ENCODE data around the gene RAD51B.
A peak's percentile ranks its signal among the peaks of the same experiment; 100 is the strongest.

RAD51B gene

DNA sequence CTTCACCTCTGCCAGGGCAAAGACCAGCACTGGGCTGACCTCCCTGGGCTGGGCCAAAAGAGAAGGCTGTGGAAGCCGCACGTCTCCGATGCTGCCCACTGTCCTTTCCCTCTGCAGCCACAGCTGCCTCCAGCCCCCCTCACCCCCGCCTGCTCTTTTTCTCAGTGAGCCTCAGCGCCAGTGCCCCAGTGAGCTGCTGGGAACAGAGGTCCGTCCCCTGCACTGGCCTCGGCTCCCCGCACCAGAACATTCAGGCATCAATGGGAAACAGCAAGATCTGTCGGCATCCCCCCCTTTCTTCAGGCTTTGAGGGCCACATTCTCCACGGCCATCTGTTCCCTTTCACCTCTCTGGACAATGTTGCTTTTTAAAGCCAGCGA, 575.2 kb downstream of the RAD51B start:
- no peak for DNase-seq (ENCODE audit: low read depth)
- H3K4me3 ChIP-seq (ENCODE audit: low read length): no peak overlapping the region
- peak overlapping the region; percentile 39 for H3K9ac ChIP-seq (ENCODE audit: low read length)
- no peaks in the 10 kb centered on the region for H3K27me3 ChIP-seq (replicated peaks; ENCODE audit: control insufficient read depth, insufficient read depth, low read length)
- no peaks in the 10 kb centered on the region for H3K9me3 ChIP-seq (ENCODE audit: control insufficient read depth, low read length)
- H3K36me3 ChIP-seq (ENCODE audit: control insufficient read depth, insufficient read depth, low read length, severe bottlenecking): no peaks in the 10 kb centered on the region
- peaks cover 81% of the 10 kb centered on the region for H3K4me1 ChIP-seq (ENCODE audit: control insufficient read depth, insufficient read depth, low read length)

DNA sequence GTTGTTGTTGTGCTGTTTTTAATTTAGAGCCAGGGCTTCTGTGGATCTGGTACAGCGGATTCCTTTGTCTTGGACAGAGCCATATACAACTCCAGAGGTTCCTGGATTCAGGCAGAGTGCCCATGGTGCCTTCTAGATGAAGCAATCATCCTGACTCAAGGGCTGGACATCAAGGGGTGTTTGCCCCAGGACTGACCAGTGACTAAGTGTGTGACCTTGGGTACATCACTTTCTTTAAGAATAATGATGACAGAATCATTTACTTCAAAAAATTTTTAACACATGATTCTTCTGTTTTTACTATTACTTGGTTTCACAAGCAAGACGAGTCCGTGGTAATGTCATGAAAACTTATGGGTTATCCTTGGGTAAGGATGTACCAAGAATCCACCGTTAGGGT, 576.0 kb downstream of the RAD51B start:
- peak; percentile 81 for DNase-seq (ENCODE audit: low read depth)
- no peaks in the 10 kb centered on the region for H3K27me3 ChIP-seq (replicated peaks; ENCODE audit: control insufficient read depth, insufficient read depth, low read length)
- no peaks in the 10 kb centered on the region for H3K9me3 ChIP-seq (ENCODE audit: control insufficient read depth, low read length)
- no peak overlapping the region for H3K9ac ChIP-seq (ENCODE audit: low read length)
- no peaks in the 10 kb centered on the region for H3K36me3 ChIP-seq (ENCODE audit: control insufficient read depth, insufficient read depth, low read length, severe bottlenecking)
- H3K4me1 ChIP-seq (ENCODE audit: control insufficient read depth, insufficient read depth, low read length): peaks cover 73% of the 10 kb centered on the region
- H3K4me3 ChIP-seq (ENCODE audit: low read length): no peak overlapping the region

DNA sequence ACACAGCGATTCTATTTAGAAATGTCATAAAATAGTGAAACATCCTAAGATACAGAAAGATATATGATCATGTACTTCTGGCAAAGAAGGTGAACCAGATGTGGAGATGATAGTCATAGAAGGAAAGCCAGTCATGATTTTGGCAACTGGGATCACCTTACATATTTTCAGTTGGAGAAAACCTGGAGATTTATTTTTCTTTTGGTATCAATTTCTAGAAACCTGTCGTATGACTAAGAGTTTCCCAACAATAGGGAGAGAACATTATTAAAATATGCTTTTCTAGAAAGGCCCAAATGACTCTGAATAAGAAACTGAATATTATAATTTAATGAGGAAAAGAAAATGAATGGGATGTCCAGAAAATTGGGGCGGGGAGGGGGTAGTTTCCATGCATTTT, 576.9 kb downstream of the RAD51B start:
- Histone ChIP-seq H3K9ac (ENCODE audit: low read length) (no peak overlapping the region), H3K9me3 (ENCODE audit: control insufficient read depth, low read length) (no peaks in the 10 kb centered on the region), H3K27me3 (replicated peaks; ENCODE audit: control insufficient read depth, insufficient read depth, low read length) (no peaks in the 10 kb centered on the region), H3K4me3 (ENCODE audit: low read length) (no peak overlapping the region), H3K36me3 (ENCODE audit: control insufficient read depth, insufficient read depth, low read length, severe bottlenecking) (no peaks in the 10 kb centered on the region), H3K4me1 (ENCODE audit: control insufficient read depth, insufficient read depth, low read length) (peaks cover 65% of the 10 kb centered on the region)
- DNase-seq (ENCODE audit: low read depth): no peak

GRCh38 chr14:68397371-68397811, 577.8 kb downstream of the RAD51B start:
- H3K4me1 ChIP-seq (ENCODE audit: control insufficient read depth, insufficient read depth, low read length): peaks cover 56% of the 10 kb centered on the region
- no peak overlapping the region for H3K9ac ChIP-seq (ENCODE audit: low read length)
- no peaks in the 10 kb centered on the region for H3K27me3 ChIP-seq (replicated peaks; ENCODE audit: control insufficient read depth, insufficient read depth, low read length)
- no peak for DNase-seq (ENCODE audit: low read depth)
- no peak overlapping the region for H3K4me3 ChIP-seq (ENCODE audit: low read length)
- H3K36me3 ChIP-seq (ENCODE audit: control insufficient read depth, insufficient read depth, low read length, severe bottlenecking): no peaks in the 10 kb centered on the region
- no peaks in the 10 kb centered on the region for H3K9me3 ChIP-seq (ENCODE audit: control insufficient read depth, low read length)

DNA sequence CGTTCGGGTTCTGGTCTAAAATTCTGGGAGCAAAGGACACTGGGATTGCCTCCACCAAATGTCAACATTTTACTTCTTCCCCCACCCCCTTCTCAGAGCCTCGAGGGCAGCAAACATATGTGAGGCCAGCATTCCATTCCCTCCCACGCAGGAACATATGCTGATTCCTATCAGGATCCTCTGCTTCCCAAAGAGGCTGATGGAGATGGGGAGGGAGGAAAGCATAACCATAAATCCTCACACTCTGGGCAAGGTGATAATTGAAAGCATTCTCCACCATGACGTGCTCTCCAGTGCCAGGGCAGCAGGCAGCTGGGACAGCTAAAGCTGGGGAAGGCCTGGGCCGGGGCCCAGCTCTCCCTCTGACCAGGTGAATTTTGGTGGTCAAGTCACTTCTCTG, 578.2 kb downstream of the RAD51B start:
- DNase-seq (ENCODE audit: low read depth): peak; percentile 83
- no peak overlapping the region for H3K4me3 ChIP-seq (ENCODE audit: low read length)
- H3K9me3 ChIP-seq (ENCODE audit: control insufficient read depth, low read length): no peaks in the 10 kb centered on the region
- no peaks in the 10 kb centered on the region for H3K27me3 ChIP-seq (replicated peaks; ENCODE audit: control insufficient read depth, insufficient read depth, low read length)
- peaks cover 54% of the 10 kb centered on the region for H3K4me1 ChIP-seq (ENCODE audit: control insufficient read depth, insufficient read depth, low read length)
- no peak overlapping the region for H3K9ac ChIP-seq (ENCODE audit: low read length)
- H3K36me3 ChIP-seq (ENCODE audit: control insufficient read depth, insufficient read depth, low read length, severe bottlenecking): no peaks in the 10 kb centered on the region

- peaks cover 54% of the 10 kb centered on the region for H3K4me1 ChIP-seq (ENCODE audit: control insufficient read depth, insufficient read depth, low read length)
- DNase-seq (ENCODE audit: low read depth): no peak
- no peaks in the 10 kb centered on the region for H3K27me3 ChIP-seq (replicated peaks; ENCODE audit: control insufficient read depth, insufficient read depth, low read length)
These were observed 578.8 kb downstream of the RAD51B start for GRCh38 chr14:68398370-68398769.

DNA sequence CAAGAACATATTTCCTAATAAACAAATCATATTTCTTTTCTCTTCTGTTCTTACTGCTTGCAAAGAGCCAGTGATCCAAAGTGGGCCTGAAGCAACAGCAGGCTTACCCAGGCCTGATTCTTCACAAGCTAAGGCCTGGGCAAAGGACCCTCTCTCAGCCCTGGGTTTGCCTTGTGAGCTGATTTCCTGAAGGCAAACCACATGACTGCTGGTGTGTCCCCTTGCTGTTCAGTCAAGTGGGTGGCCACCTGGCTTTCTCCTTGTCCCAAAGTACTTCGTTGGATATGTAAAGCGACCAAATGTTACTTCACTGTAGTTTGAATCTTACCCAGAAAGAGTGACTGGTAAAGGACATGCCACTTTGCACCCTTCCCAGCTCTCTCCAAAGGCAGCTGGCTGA, 580.4 kb downstream of the RAD51B start:
- Histone ChIP-seq H3K4me1 (ENCODE audit: control insufficient read depth, insufficient read depth, low read length) (peaks cover 44% of the 10 kb centered on the region), H3K4me3 (ENCODE audit: low read length) (no peak overlapping the region), H3K36me3 (ENCODE audit: control insufficient read depth, insufficient read depth, low read length, severe bottlenecking) (no peaks in the 10 kb centered on the region), H3K9me3 (ENCODE audit: control insufficient read depth, low read length) (no peaks in the 10 kb centered on the region), H3K27me3 (replicated peaks; ENCODE audit: control insufficient read depth, insufficient read depth, low read length) (no peaks in the 10 kb centered on the region), H3K9ac (ENCODE audit: low read length) (no peak overlapping the region)
- no peak for DNase-seq (ENCODE audit: low read depth)

More at GRCh38 chr14:68398370-68398769, 578.8 kb downstream of the RAD51B start:
- H3K36me3 ChIP-seq (ENCODE audit: control insufficient read depth, insufficient read depth, low read length, severe bottlenecking): no peaks in the 10 kb centered on the region
- no peaks in the 10 kb centered on the region for H3K9me3 ChIP-seq (ENCODE audit: control insufficient read depth, low read length)
- H3K9ac ChIP-seq (ENCODE audit: low read length): no peak overlapping the region
- H3K4me3 ChIP-seq (ENCODE audit: low read length): no peak overlapping the region

GRCh38 chr14:68401317-68401716, 581.7 kb downstream of the RAD51B start:
- Histone ChIP-seq H3K4me3 (ENCODE audit: low read length) (no peak overlapping the region), H3K27me3 (replicated peaks; ENCODE audit: control insufficient read depth, insufficient read depth, low read length) (no peaks in the 10 kb centered on the region), H3K36me3 (ENCODE audit: control insufficient read depth, insufficient read depth, low read length, severe bottlenecking) (no peaks in the 10 kb centered on the region), H3K4me1 (ENCODE audit: control insufficient read depth, insufficient read depth, low read length) (peaks cover 31% of the 10 kb centered on the region), H3K9ac (ENCODE audit: low read length) (no peak overlapping the region), H3K9me3 (ENCODE audit: control insufficient read depth, low read length) (no peaks in the 10 kb centered on the region)
- DNase-seq (ENCODE audit: low read depth): no peak

- H3K36me3 ChIP-seq (ENCODE audit: control insufficient read depth, insufficient read depth, low read length, severe bottlenecking): no peaks in the 10 kb centered on the region
- no peak for DNase-seq (ENCODE audit: low read depth)
- no peaks in the 10 kb centered on the region for H3K9me3 ChIP-seq (ENCODE audit: control insufficient read depth, low read length)
- H3K4me1 ChIP-seq (ENCODE audit: control insufficient read depth, insufficient read depth, low read length): peaks cover 29% of the 10 kb centered on the region
- H3K9ac ChIP-seq (ENCODE audit: low read length): no peak overlapping the region
- no peaks in the 10 kb centered on the region for H3K27me3 ChIP-seq (replicated peaks; ENCODE audit: control insufficient read depth, insufficient read depth, low read length)
- H3K4me3 ChIP-seq (ENCODE audit: low read length): no peak overlapping the region
These were observed 582.3 kb downstream of the RAD51B start for GRCh38 chr14:68401855-68402254.

DNA sequence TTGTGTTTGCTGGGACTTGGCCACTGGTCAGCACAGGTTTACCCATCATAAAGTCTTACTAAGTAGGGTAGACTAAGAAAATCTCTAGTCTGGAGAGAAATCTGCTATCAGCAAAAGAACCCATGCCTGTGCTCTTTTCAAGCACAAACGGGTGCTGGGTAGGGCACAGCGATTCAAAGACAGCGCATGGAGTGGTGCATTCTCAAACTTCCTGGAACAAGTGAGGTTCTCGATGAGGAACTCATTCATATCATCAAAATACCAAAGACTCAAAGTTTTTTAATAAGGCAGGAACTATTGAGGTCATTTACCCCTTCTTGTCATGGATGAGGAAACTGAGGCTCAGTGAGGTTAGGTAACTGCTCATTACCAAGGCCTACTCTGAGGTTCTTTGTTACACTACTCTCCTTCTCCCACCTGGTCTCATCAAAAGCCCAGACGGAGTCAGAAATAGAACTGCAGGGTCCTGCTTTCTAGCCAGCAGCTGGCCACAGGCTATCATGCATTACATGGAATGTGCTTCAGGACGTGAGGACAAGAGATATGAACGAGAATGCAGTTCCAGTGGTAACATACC, 583.0 kb downstream of the RAD51B start:
- Histone ChIP-seq H3K9me3 (ENCODE audit: control insufficient read depth, low read length) (no peaks in the 10 kb centered on the region), H3K4me1 (ENCODE audit: control insufficient read depth, insufficient read depth, low read length) (peaks cover 22% of the 10 kb centered on the region), H3K9ac (ENCODE audit: low read length) (no peak overlapping the region), H3K4me3 (ENCODE audit: low read length) (no peak overlapping the region), H3K36me3 (ENCODE audit: control insufficient read depth, insufficient read depth, low read length, severe bottlenecking) (no peaks in the 10 kb centered on the region), H3K27me3 (replicated peaks; ENCODE audit: control insufficient read depth, insufficient read depth, low read length) (no peaks in the 10 kb centered on the region)
- DNase-seq (ENCODE audit: low read depth): no peak

DNA sequence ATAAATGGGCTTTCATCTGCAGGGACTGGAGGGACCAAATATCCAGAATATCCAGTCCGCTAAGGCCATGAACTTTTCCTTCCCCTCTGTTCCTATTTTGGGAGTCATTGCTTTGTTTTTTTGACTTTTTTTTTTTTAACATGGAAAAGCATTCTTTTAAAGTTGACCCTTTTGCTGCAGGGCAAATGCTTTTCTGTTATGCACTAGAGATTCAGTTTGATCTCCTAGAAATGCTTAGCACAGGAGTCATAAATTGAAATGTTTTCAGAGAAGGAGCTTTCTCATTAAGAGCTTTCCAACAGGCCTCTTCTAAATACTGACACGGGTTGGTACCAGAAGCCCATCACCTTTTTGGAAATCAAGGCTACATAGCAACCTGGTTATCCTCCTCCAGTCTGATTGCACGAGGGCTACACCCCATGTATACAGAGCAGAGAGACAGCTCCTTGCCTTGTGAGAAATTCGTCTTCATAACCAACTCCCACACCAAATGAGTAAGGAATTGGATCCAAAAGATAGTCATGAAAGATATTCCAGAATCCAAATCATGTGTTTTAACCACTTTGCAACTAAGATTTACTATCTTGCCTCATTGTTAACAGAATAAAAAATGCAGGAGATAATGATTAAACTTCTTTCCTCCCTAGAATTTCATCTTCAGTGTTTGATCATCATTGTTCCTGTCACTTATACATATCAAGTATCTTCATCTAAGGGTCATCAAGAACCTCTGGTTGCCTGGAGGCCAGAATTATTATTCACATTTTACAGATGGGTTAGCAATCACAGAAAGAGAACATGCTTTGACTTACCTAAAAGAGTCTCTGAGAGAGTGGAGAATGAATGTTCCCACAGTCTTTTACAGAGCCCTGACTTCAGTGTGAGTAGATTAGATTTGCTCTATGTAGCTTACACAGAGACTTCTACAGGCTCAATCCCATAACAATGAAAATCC, 583.9 kb downstream of the RAD51B start:
- H3K4me1 ChIP-seq (ENCODE audit: control insufficient read depth, insufficient read depth, low read length): peaks cover 17% of the 10 kb centered on the region
- no peak overlapping the region for H3K9ac ChIP-seq (ENCODE audit: low read length)
- no peaks in the 10 kb centered on the region for H3K27me3 ChIP-seq (replicated peaks; ENCODE audit: control insufficient read depth, insufficient read depth, low read length)
- H3K36me3 ChIP-seq (ENCODE audit: control insufficient read depth, insufficient read depth, low read length, severe bottlenecking): no peaks in the 10 kb centered on the region
- peak; percentile 51 for DNase-seq (ENCODE audit: low read depth)
- H3K4me3 ChIP-seq (ENCODE audit: low read length): no peak overlapping the region
- no peaks in the 10 kb centered on the region for H3K9me3 ChIP-seq (ENCODE audit: control insufficient read depth, low read length)
